Ovary (tissue), 3 donors: ENCODE results near the gene ADPGK.

Experiments used
- POLR2A ChIP-seq: fragments of 450-650 bp; IDR thresholded peaks from one replicate; pipeline ENCODE4 v1.6.1; 2017; ENCODE audit warnings: antibody characterized with exemption, mild to moderate bottlenecking, moderate library complexity
- TF ChIP-seq, protein P1 (sequence below), 3 donors: fragments of 450-650 bp in 2 of 3; fragments of 200-600 bp in 1 of 3; IDR thresholded peaks; one replicate each; pipeline versions ENCODE4 v1.5.1 to v1.8.0; 2016 to 2022; ENCODE audit warnings: antibody characterized with exemption in 3 of 3, mild to moderate bottlenecking in 1 of 3
- donor health status: DM: no; HTN: no; CAD: no.

DNA sequence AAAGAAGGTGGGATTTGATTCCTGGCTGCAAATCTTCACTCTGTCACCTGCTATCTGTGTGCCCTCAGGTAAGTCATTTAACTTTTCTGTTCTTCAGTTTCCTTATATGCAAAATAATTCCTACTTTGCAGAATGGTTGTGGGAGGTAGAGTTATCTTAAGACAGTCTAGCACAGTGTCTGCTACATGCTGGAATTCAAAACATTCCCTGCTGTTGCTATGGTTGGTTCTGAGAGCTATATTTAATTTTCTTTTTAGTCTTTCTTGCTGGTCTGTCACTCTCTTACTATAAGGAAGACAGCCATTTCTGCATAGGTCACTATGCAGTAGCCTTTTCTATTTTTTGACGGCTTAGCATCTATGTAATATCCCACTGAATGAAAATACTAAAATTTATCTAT is 4.0 kb upstream of the ADPGK start:
- TF ChIP-seq, protein P1, sequence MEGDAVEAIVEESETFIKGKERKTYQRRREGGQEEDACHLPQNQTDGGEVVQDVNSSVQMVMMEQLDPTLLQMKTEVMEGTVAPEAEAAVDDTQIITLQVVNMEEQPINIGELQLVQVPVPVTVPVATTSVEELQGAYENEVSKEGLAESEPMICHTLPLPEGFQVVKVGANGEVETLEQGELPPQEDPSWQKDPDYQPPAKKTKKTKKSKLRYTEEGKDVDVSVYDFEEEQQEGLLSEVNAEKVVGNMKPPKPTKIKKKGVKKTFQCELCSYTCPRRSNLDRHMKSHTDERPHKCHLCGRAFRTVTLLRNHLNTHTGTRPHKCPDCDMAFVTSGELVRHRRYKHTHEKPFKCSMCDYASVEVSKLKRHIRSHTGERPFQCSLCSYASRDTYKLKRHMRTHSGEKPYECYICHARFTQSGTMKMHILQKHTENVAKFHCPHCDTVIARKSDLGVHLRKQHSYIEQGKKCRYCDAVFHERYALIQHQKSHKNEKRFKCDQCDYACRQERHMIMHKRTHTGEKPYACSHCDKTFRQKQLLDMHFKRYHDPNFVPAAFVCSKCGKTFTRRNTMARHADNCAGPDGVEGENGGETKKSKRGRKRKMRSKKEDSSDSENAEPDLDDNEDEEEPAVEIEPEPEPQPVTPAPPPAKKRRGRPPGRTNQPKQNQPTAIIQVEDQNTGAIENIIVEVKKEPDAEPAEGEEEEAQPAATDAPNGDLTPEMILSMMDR (IDR thresholded peaks at IDR 0.05) = no peak
- TF ChIP-seq POLR2A = no peak
